HepG2 (cell line): ENCODE data around the gene PACS1. TPM values are rescaled to one million over a fixed set of nuclear protein-coding genes. Genes with fewer than 3 reads are reported as not detected.

Source experiments
- E2F2 ChIP-seq: sonication (generic); formaldehyde crosslinking; IDR thresholded peaks from 2 replicates; pipeline ENCODE4 v1.4.0; 2020; ENCODE audit warnings: missing genetic modification reagents, borderline replicate concordance
- HNF1A ChIP-seq, 2 experiments: sonication (generic) in 1 of 2; formaldehyde crosslinking in 1 of 2; IDR thresholded peaks; 2 replicates each; pipeline versions ENCODE4 v1.4.0 to v1.6.1; 2016 to 2020; ENCODE audit warnings: borderline replicate concordance in 1 of 2, low read depth in 1 of 2, mild to moderate bottlenecking in 1 of 2, missing genetic modification reagents in 1 of 2
- HNRNPK ChIP-seq: fragments of 200-400 bp; formaldehyde crosslinking; IDR thresholded peaks from 2 replicates; pipeline ENCODE4 v1.6.1; 2018; ENCODE audit warnings: low read length, low read depth, moderate library complexity, mild to moderate bottlenecking; ENCODE audit not compliant: poor library complexity, severe bottlenecking
- KDM4B ChIP-seq: sonication (generic); formaldehyde crosslinking; IDR thresholded peaks from 2 replicates; pipeline ENCODE4 v1.4.0; 2020; ENCODE audit warnings: missing genetic modification reagents
- MLX ChIP-seq: IDR thresholded peaks from 2 replicates; pipeline ENCODE4 v1.6.1; 2016
- NFRKB ChIP-seq: fragments of 450-650 bp; IDR thresholded peaks from 2 replicates; pipeline ENCODE4 v1.6.1; 2017
- PCBP2 ChIP-seq: fragments of 200-400 bp; formaldehyde crosslinking; optimal IDR thresholded peaks from 2 replicates; pipeline ENCODE3; 2018; ENCODE audit warnings: low read length, low read depth; ENCODE audit not compliant: poor library complexity, severe bottlenecking
- POLR2A ChIP-seq, 2 experiments: IDR thresholded peaks; 2 replicates each; pipeline ENCODE4 v1.6.1; 2011; ENCODE audit warnings: low read depth in 2 of 2, low read length in 2 of 2, mild to moderate bottlenecking in 1 of 2, moderate library complexity in 1 of 2; ENCODE audit not compliant: insufficient read depth in 1 of 2
- REL ChIP-seq: sonication (generic); formaldehyde crosslinking; conservative IDR thresholded peaks from 2 replicates; pipeline ENCODE4 v1.8.0; 2022; ENCODE audit warnings: mild to moderate bottlenecking, missing genetic modification reagents, moderate library complexity
- SOX6 ChIP-seq, 2 experiments: fragments of 450-650 bp in 1 of 2; sonication (generic) in 1 of 2; formaldehyde crosslinking in 1 of 2; IDR thresholded peaks; 2 replicates each; pipeline versions ENCODE4 v1.4.0 to v1.6.1; 2017 to 2020; ENCODE audit warnings: antibody characterized with exemption in 1 of 2, mild to moderate bottlenecking in 1 of 2, missing genetic modification reagents in 1 of 2
- STAT5B ChIP-seq: sonication (generic); formaldehyde crosslinking; IDR thresholded peaks from 2 replicates; pipeline ENCODE4 v1.4.0; 2020; ENCODE audit warnings: missing genetic modification reagents
- TRIM24 ChIP-seq: sonication (generic); formaldehyde crosslinking; IDR thresholded peaks from 2 replicates; pipeline ENCODE4 v1.8.0; 2022; ENCODE audit warnings: mild to moderate bottlenecking, missing genetic modification reagents
- WIZ ChIP-seq: sonication (generic); formaldehyde crosslinking; IDR thresholded peaks from 2 replicates; pipeline ENCODE4 v1.5.1; 2020; ENCODE audit warnings: mild to moderate bottlenecking, missing genetic modification reagents
- ZBTB26 ChIP-seq: IDR thresholded peaks from 2 replicates; pipeline ENCODE4 v1.6.1; 2016; ENCODE audit warnings: missing compliant biosample characterization, missing genetic modification reagents, borderline replicate concordance
- ZMAT3 ChIP-seq: sonication (generic); formaldehyde crosslinking; conservative IDR thresholded peaks from 2 replicates; pipeline ENCODE4 v1.7.0; 2021; ENCODE audit warnings: missing genetic modification reagents
- ZNF431 ChIP-seq: sonication (generic); formaldehyde crosslinking; IDR thresholded peaks from 2 replicates; pipeline ENCODE4 v1.9.0; 2022; ENCODE audit warnings: missing genetic modification reagents, low read depth, mild to moderate bottlenecking, borderline replicate concordance
- ZXDC ChIP-seq: sonication (generic); formaldehyde crosslinking; IDR thresholded peaks from 2 replicates; pipeline ENCODE4 v1.5.0; 2020; ENCODE audit warnings: mild to moderate bottlenecking, missing genetic modification reagents
- polyA plus RNA-seq, 8 experiments: library from polyadenylated mRNA; depleted of rRNA in 3 of 8; stranded (reverse) in 7 of 8; unstranded in 1 of 8; fragments of >200 nt; fragmentation: Illumina TruSeq in 4 of 8; extraction: Trizol in 4 of 8; gene quantifications; 2 replicates each; pipeline versions ENCODE4 v1.2.1 to v1.2.3, GENCODE V29; 2011 to 2016; ENCODE audit warnings: low read depth in 4 of 8, missing spikeins in 1 of 8, mixed read lengths in 1 of 8; ENCODE audit not compliant: insufficient read depth in 1 of 8
- total RNA-seq, 5 experiments: library from RNA; depleted of rRNA; stranded (reverse); fragments of >200 nt; fragmentation: Illumina TruSeq; extraction: Trizol; gene quantifications; 2 replicates each; pipeline ENCODE4 v1.2.3, GENCODE V29; 2016; ENCODE audit warnings: low read depth in 1 of 5

PACS1 gene
- total and polyA plus RNA-seq, 2 of the 13 experiments (the other 11 are each of a cell fraction or from before 2014, with no cell fraction given) = 7.6 to 8.6 TPM

- TF ChIP-seq HNF1A (IDR thresholded peaks at IDR 0.05; ENCODE audit: low read depth) (no peak), HNF1A (CRISPR knock-in tag; IDR thresholded peaks at IDR 0.05; ENCODE audit: borderline replicate concordance) (no peak), ZMAT3 (CRISPR knock-in tag) (peak; percentile 67; the same call in 1 of the 2 replicates), REL (CRISPR knock-in tag) (peak; percentile 86), PCBP2 (no peak), ZBTB26 (peak; percentile 53; the same call in 1 of the 2 replicates), POLR2A (IDR thresholded peaks at IDR 0.05; ENCODE audit: insufficient read depth in 1 of 2, low read depth in 2 of 2, low read length in 2 of 2) (no peak), STAT5B (CRISPR knock-in tag) (0 out of 2 replicates have a peak, but pooled peaks have one; percentile 76), KDM4B (CRISPR knock-in tag) (peak; percentile 49; the same call in 1 of the 2 replicates), HNRNPK (no peak), MLX (CRISPR knock-in tag) (peak; percentile 29; the same call in 1 of the 2 replicates), TRIM24 (CRISPR knock-in tag) (no peak), SOX6 (IDR thresholded peaks at IDR 0.05) (no peak), SOX6 (CRISPR knock-in tag; IDR thresholded peaks at IDR 0.05) (no peak), NFRKB (no peak), E2F2 (CRISPR knock-in tag) (no peak), ZNF431 (CRISPR knock-in tag) (no peak), WIZ (CRISPR knock-in tag) (peak; percentile 74), ZXDC (no peak)
Observed at GRCh38 chr11:66289548-66290329, 219.7 kb downstream of the PACS1 start (continued).
